ENCODE data around the gene KIF19. TPM values are rescaled to one million over a fixed set of nuclear protein-coding genes. Genes with fewer than 3 reads are reported as not detected.

Gene KIF19
- total RNA-seq, 1 experiment from 2014 or later = 0.15 TPM

DNA sequence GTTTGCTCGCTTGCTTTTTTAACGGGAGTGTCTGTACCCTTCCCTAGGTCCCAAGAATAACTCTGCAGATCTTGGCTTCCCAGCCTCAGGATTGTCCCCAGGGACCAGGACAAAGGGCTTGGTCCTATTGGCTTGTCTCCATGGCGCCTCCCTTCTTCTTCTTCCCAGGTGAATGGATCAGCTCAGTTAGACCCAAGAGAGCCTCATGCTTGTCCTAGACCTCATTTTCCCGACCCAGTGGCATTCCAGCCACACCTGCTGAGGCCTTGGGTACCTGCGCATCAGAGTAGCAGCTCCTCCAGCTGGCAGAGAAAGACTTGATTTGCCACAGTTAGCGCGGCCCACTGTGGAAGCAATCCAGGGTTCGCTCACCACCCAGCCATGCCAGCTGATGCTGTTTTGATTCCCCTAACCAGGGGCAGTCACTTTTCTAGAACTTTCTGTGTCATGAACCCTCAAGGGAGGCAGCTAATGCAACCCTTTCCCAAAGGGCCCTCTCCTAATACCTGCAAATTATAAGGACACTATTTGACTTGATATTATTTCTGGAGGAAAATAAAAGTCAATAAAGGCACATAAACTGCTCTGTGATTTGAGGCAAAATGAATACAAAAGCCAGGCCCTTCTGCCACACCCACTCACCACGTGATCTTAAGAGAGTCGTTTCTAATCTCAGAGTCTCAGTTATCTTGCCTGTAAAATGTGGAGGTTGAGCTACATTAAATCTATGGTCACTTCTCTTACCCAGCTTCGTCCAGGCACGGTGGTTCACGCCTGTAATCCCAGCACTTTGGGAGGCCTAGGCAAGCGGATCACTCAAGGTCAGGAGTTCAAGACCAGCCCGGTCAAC is 55.2 kb downstream of the KIF19 start:
- peaks cover 4% of the 10 kb centered on the region; the same call in 1 of the 2 replicates for H3K27me3 ChIP-seq (ENCODE audit: insufficient read depth, low read length)
- peaks cover 19 to 26% of the 10 kb centered on the region in 2 experiments for H3K4me1 ChIP-seq (ENCODE audit: control insufficient read depth in 1 of 2, insufficient read depth in 2 of 2, low read length in 2 of 2)
- no peaks in the 10 kb centered on the region for H3K36me3 ChIP-seq (ENCODE audit: control insufficient read depth in 1 of 2, insufficient read depth in 2 of 2, low read length in 2 of 2)
- no peaks in the 10 kb centered on the region for H4K20me1 ChIP-seq (ENCODE audit: insufficient read depth)
- ChIA-PET CTCF (interaction anchor here (0.7 to 5.0 kb wide), 16 partner anchors 12 to 356 kb away, joined by 3 to 114 read pairs (median 11); partner anchors contain the start of genes BTBD17, CD300H, CD300LB and GPR142), POLR2A (interaction anchor here (1.1 to 3.4 kb wide), 3 partner anchors 12 to 75 kb away, joined by 3 to 27 read pairs (median 3); no protein-coding TSS in a partner anchor), RAD21 (ENCODE audit: low non-redundant PET in 1 of 2, low total read pairs in 2 of 2, uncharacterized antibody in 2 of 2, unreplicated experiment in 2 of 2) (interaction anchor here (0.7 to 3.0 kb wide), 6 partner anchors 36 to 241 kb away, joined by 3 to 61 read pairs (median 16); no protein-coding TSS in a partner anchor)
- no peak overlapping the region for H2AFZ ChIP-seq (ENCODE audit: low read depth, low read length, poor library complexity, severe bottlenecking)
- no peaks in the 10 kb centered on the region for H3K9me2 ChIP-seq (ENCODE audit: insufficient read depth)
- H3K9me3 ChIP-seq (ENCODE audit: control insufficient read depth in 1 of 2, insufficient read depth in 1 of 2, low read depth in 1 of 2, low read length in 2 of 2) = no peaks in the 10 kb centered on the region
- no peak overlapping the region for H3K27ac ChIP-seq (ENCODE audit: low read depth, low read length)
- intact Hi-C loops (cut with micrococcal nuclease) = no loop called here
- H3K4me2 ChIP-seq (ENCODE audit: low read length) = peak overlapping the region; percentile 76
- no peak for ATAC-seq
- no TSS peak for BruUV-seq (replicated peaks)
- H3K79me2 ChIP-seq (ENCODE audit: insufficient read depth, low read length) = no peaks in the 10 kb centered on the region
- H3K4me3 ChIP-seq (replicated peaks in 1 of 2; ENCODE audit: low read depth in 1 of 2, low read length in 2 of 2) = no peak overlapping the region
- no peak for TF ChIP-seq CEBPB (IDR thresholded peaks at IDR 0.05; ENCODE audit: low read depth)
- TF ChIP-seq TCF7L2 (IDR thresholded peaks at IDR 0.05; ENCODE audit: borderline replicate concordance, extremely low read depth, insufficient read depth, insufficient read length) = no peak
- TF ChIP-seq, protein P1, sequence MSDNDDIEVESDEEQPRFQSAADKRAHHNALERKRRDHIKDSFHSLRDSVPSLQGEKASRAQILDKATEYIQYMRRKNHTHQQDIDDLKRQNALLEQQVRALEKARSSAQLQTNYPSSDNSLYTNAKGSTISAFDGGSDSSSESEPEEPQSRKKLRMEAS (IDR thresholded peaks at IDR 0.05) = no peak
- no peak for TF ChIP-seq ZNF274 (IDR thresholded peaks at IDR 0.05; ENCODE audit: low read depth, low read length)
- TF ChIP-seq, protein P2, sequence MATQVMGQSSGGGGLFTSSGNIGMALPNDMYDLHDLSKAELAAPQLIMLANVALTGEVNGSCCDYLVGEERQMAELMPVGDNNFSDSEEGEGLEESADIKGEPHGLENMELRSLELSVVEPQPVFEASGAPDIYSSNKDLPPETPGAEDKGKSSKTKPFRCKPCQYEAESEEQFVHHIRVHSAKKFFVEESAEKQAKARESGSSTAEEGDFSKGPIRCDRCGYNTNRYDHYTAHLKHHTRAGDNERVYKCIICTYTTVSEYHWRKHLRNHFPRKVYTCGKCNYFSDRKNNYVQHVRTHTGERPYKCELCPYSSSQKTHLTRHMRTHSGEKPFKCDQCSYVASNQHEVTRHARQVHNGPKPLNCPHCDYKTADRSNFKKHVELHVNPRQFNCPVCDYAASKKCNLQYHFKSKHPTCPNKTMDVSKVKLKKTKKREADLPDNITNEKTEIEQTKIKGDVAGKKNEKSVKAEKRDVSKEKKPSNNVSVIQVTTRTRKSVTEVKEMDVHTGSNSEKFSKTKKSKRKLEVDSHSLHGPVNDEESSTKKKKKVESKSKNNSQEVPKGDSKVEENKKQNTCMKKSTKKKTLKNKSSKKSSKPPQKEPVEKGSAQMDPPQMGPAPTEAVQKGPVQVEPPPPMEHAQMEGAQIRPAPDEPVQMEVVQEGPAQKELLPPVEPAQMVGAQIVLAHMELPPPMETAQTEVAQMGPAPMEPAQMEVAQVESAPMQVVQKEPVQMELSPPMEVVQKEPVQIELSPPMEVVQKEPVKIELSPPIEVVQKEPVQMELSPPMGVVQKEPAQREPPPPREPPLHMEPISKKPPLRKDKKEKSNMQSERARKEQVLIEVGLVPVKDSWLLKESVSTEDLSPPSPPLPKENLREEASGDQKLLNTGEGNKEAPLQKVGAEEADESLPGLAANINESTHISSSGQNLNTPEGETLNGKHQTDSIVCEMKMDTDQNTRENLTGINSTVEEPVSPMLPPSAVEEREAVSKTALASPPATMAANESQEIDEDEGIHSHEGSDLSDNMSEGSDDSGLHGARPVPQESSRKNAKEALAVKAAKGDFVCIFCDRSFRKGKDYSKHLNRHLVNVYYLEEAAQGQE (IDR thresholded peaks at IDR 0.05; ENCODE audit: low read depth) = no peak
- TF ChIP-seq ELF1 (IDR thresholded peaks at IDR 0.05; ENCODE audit: borderline replicate concordance, low read depth) = no peak
- TF ChIP-seq JUND (IDR thresholded peaks at IDR 0.05) = no peak
- TF ChIP-seq YY1 (IDR thresholded peaks at IDR 0.05; ENCODE audit: extremely low read depth, insufficient replicate concordance, low read depth, low read length) = no peak
- TF ChIP-seq SIN3A (IDR thresholded peaks at IDR 0.05; ENCODE audit: low read depth) = no peak
- TF ChIP-seq FOSL1 (IDR thresholded peaks at IDR 0.05; ENCODE audit: low read depth) = no peak
- no peak for TF ChIP-seq EGR1 (IDR thresholded peaks at IDR 0.05; ENCODE audit: low read depth)
- TF ChIP-seq SRF (IDR thresholded peaks at IDR 0.05; ENCODE audit: low read depth) = no peak
- TF ChIP-seq, protein P3, sequence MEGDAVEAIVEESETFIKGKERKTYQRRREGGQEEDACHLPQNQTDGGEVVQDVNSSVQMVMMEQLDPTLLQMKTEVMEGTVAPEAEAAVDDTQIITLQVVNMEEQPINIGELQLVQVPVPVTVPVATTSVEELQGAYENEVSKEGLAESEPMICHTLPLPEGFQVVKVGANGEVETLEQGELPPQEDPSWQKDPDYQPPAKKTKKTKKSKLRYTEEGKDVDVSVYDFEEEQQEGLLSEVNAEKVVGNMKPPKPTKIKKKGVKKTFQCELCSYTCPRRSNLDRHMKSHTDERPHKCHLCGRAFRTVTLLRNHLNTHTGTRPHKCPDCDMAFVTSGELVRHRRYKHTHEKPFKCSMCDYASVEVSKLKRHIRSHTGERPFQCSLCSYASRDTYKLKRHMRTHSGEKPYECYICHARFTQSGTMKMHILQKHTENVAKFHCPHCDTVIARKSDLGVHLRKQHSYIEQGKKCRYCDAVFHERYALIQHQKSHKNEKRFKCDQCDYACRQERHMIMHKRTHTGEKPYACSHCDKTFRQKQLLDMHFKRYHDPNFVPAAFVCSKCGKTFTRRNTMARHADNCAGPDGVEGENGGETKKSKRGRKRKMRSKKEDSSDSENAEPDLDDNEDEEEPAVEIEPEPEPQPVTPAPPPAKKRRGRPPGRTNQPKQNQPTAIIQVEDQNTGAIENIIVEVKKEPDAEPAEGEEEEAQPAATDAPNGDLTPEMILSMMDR (IDR thresholded peaks at IDR 0.05 in 2 of 3, conservative IDR thresholded peaks at IDR 0.05 in 1 of 3; ENCODE audit: borderline replicate concordance in 1 of 3, insufficient read depth in 1 of 3, low read depth in 2 of 3, low read length in 2 of 3) = no peak
- TF ChIP-seq, protein P4, sequence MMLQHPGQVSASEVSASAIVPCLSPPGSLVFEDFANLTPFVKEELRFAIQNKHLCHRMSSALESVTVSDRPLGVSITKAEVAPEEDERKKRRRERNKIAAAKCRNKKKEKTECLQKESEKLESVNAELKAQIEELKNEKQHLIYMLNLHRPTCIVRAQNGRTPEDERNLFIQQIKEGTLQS (IDR thresholded peaks at IDR 0.05) = no peak
- TF ChIP-seq SP1 (IDR thresholded peaks at IDR 0.05; ENCODE audit: low read depth) = no peak
- H3K9ac ChIP-seq (ENCODE audit: low read length) = no peak overlapping the region
- no peak for DNase-seq (ENCODE audit: low read depth, low spot score)
